Measurements from ENCODE around the gene POLR1G.
"Not testable (repeated sequence)": the region's sequence is repeated elsewhere in the genome, so short reads cannot be mapped to it uniquely, and the experiment has no call there.

DNA sequence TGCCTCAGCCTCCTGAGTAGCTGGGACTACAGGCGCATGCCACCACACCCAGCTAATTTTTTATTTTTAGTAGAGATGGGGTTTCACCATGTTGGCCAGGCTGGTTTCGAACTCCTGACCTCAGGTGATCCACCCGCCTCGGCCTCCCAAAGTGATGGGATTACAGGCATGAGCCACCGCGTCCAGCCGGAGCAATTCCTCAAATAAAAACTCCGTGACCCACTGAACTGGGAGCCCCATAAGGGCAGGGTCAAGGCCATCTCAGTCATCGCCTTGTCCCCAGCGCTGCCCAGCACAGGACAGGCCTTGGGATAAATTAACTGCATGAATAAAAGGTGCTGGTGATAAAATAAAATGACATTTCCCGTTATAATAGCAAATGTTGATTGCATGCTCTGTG lies 23.5 kb downstream of the POLR1G start:
- TF ChIP-seq POLR2A (IDR thresholded peaks at IDR 0.05): not testable (repeated sequence)
- TF ChIP-seq, protein P1, sequence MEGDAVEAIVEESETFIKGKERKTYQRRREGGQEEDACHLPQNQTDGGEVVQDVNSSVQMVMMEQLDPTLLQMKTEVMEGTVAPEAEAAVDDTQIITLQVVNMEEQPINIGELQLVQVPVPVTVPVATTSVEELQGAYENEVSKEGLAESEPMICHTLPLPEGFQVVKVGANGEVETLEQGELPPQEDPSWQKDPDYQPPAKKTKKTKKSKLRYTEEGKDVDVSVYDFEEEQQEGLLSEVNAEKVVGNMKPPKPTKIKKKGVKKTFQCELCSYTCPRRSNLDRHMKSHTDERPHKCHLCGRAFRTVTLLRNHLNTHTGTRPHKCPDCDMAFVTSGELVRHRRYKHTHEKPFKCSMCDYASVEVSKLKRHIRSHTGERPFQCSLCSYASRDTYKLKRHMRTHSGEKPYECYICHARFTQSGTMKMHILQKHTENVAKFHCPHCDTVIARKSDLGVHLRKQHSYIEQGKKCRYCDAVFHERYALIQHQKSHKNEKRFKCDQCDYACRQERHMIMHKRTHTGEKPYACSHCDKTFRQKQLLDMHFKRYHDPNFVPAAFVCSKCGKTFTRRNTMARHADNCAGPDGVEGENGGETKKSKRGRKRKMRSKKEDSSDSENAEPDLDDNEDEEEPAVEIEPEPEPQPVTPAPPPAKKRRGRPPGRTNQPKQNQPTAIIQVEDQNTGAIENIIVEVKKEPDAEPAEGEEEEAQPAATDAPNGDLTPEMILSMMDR (IDR thresholded peaks at IDR 0.05): not testable (repeated sequence)

Measured in suprapubic skin (tissue), 3 donors.